ENCODE results near the gene ALAS1. TPM values are rescaled to one million over a fixed set of nuclear protein-coding genes. Genes with fewer than 3 reads are reported as not detected.

The ALAS1 gene
- total and polyA plus RNA-seq, 2 of the 13 experiments (the other 11 are each of a cell fraction or from before 2014, with no cell fraction given), result 36.0 to 43.2 TPM

DNA sequence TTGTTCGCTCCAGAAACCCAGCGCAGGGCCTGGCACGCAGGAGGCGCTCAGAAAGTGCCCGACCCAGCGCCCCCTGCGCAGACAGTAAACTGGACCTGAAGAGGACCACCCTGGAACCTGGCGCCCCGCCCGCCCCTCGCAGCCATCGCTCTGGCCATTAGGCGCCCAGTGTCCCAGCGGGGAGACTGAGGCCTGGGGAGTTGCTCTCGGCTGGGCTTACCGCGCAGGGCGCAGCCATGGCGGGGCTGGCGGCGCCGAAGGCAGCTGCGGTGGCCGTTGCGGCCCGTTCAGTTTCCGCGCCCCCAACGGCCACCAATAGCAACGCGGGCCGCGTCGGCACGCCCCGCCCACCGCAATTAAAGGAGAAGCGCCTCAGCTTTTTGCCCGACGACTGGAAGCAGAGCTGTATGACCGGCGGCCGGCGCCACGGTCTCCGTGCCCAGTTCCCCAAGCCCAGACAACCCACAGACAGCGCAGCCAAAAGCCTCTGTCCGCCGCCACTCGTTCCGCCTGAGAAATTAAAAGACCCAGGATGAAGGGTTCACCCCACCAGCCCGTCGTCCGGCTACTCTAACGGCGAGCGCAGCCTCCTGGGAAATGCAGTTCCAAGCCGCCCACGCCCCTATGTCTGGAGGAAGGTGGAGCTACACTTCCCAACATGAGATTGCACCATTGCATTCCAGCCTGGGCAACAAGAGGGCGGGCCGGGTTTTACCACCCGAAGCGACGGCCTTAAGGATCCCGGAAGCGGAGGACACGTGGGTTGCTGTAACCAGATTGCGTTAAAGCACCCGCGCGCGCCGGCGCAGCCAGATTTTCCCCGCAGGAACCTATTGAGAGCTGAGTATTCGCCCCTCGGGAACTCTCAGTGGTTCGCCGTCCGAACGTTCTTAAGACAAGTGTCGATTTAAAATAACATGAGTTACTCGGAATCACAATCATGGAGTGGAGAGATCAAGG lies 43.5 kb upstream of the ALAS1 start, which contains the start of gene POC1A (continued):
- TF ChIP-seq GTF3A (CRISPR knock-in tag; conservative IDR thresholded peaks at IDR 0.05) (no peak), ZNF44 (CRISPR knock-in tag; IDR thresholded peaks at IDR 0.05) (peak; percentile 34; the same call in 1 of the 2 replicates), HMG20B (CRISPR knock-in tag; conservative IDR thresholded peaks at IDR 0.05) (peak; percentile 27; the same call in 1 of the 2 replicates), NR2F2 (IDR thresholded peaks at IDR 0.05; ENCODE audit: borderline replicate concordance, low read depth) (no peak), DRAP1 (CRISPR knock-in tag; IDR thresholded peaks at IDR 0.05) (peak; percentile 62), RARG (CRISPR knock-in tag; IDR thresholded peaks at IDR 0.05; ENCODE audit: low read depth) (peak; percentile 51; the same call in 1 of the 2 replicates), ZNF296 (CRISPR knock-in tag; conservative IDR thresholded peaks at IDR 0.05) (no peak), SP4 (CRISPR knock-in tag; IDR thresholded peaks at IDR 0.05) (peak; percentile 66; the same call in 1 of the 2 replicates), ZNF138 (CRISPR knock-in tag; IDR thresholded peaks at IDR 0.05; ENCODE audit: low read depth) (0 out of 2 replicates have a peak, but pooled peaks have one; percentile 69), ZNF136 (CRISPR knock-in tag; IDR thresholded peaks at IDR 0.05; ENCODE audit: low read depth) (peak; percentile 83; the same call in 1 of the 2 replicates), TARDBP (CRISPR knock-in tag; IDR thresholded peaks at IDR 0.05) (peak; percentile 77), ZNF292 (CRISPR knock-in tag; IDR thresholded peaks at IDR 0.05; ENCODE audit: borderline replicate concordance, low read depth) (no peak), IRF1 (CRISPR knock-in tag; IDR thresholded peaks at IDR 0.05; ENCODE audit: low read depth) (no peak), ESRRA (CRISPR knock-in tag; IDR thresholded peaks at IDR 0.05; ENCODE audit: low read depth) (no peak; the same call in 1 of the 2 replicates), KDM5B (CRISPR knock-in tag; IDR thresholded peaks at IDR 0.05; ENCODE audit: borderline replicate concordance) (peak; percentile 45)
- TF ChIP-seq, protein P1, sequence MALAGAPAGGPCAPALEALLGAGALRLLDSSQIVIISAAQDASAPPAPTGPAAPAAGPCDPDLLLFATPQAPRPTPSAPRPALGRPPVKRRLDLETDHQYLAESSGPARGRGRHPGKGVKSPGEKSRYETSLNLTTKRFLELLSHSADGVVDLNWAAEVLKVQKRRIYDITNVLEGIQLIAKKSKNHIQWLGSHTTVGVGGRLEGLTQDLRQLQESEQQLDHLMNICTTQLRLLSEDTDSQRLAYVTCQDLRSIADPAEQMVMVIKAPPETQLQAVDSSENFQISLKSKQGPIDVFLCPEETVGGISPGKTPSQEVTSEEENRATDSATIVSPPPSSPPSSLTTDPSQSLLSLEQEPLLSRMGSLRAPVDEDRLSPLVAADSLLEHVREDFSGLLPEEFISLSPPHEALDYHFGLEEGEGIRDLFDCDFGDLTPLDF (CRISPR knock-in tag; IDR thresholded peaks at IDR 0.05), result peak; percentile 87
- TF ChIP-seq, protein P2, sequence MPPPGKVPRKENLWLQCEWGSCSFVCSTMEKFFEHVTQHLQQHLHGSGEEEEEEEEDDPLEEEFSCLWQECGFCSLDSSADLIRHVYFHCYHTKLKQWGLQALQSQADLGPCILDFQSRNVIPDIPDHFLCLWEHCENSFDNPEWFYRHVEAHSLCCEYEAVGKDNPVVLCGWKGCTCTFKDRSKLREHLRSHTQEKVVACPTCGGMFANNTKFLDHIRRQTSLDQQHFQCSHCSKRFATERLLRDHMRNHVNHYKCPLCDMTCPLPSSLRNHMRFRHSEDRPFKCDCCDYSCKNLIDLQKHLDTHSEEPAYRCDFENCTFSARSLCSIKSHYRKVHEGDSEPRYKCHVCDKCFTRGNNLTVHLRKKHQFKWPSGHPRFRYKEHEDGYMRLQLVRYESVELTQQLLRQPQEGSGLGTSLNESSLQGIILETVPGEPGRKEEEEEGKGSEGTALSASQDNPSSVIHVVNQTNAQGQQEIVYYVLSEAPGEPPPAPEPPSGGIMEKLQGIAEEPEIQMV (CRISPR knock-in tag; IDR thresholded peaks at IDR 0.05; ENCODE audit: low read depth), result no peak
- TF ChIP-seq, protein P3, sequence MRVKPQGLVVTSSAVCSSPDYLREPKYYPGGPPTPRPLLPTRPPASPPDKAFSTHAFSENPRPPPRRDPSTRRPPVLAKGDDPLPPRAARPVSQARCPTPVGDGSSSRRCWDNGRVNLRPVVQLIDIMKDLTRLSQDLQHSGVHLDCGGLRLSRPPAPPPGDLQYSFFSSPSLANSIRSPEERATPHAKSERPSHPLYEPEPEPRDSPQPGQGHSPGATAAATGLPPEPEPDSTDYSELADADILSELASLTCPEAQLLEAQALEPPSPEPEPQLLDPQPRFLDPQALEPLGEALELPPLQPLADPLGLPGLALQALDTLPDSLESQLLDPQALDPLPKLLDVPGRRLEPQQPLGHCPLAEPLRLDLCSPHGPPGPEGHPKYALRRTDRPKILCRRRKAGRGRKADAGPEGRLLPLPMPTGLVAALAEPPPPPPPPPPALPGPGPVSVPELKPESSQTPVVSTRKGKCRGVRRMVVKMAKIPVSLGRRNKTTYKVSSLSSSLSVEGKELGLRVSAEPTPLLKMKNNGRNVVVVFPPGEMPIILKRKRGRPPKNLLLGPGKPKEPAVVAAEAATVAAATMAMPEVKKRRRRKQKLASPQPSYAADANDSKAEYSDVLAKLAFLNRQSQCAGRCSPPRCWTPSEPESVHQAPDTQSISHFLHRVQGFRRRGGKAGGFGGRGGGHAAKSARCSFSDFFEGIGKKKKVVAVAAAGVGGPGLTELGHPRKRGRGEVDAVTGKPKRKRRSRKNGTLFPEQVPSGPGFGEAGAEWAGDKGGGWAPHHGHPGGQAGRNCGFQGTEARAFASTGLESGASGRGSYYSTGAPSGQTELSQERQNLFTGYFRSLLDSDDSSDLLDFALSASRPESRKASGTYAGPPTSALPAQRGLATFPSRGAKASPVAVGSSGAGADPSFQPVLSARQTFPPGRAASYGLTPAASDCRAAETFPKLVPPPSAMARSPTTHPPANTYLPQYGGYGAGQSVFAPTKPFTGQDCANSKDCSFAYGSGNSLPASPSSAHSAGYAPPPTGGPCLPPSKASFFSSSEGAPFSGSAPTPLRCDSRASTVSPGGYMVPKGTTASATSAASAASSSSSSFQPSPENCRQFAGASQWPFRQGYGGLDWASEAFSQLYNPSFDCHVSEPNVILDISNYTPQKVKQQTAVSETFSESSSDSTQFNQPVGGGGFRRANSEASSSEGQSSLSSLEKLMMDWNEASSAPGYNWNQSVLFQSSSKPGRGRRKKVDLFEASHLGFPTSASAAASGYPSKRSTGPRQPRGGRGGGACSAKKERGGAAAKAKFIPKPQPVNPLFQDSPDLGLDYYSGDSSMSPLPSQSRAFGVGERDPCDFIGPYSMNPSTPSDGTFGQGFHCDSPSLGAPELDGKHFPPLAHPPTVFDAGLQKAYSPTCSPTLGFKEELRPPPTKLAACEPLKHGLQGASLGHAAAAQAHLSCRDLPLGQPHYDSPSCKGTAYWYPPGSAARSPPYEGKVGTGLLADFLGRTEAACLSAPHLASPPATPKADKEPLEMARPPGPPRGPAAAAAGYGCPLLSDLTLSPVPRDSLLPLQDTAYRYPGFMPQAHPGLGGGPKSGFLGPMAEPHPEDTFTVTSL (CRISPR knock-in tag; IDR thresholded peaks at IDR 0.05; ENCODE audit: borderline replicate concordance), result 0 out of 2 replicates have a peak, but pooled peaks have one; percentile 39

All from HepG2 (cell line).